GM21529 (cell line): ENCODE measurements around the gene ATP6V1G2.
"Not testable (repeated sequence)": the region's sequence is repeated elsewhere in the genome, so short reads cannot be mapped to it uniquely, and the experiment has no call there.

Experiments
- ATAC-seq: cut with Tn5 transposase; IDR thresholded peaks from one replicate; pipeline ENCODE4 v1.9.1; 2021; ENCODE audit not compliant: unreplicated experiment

ATP6V1G2 gene

DNA sequence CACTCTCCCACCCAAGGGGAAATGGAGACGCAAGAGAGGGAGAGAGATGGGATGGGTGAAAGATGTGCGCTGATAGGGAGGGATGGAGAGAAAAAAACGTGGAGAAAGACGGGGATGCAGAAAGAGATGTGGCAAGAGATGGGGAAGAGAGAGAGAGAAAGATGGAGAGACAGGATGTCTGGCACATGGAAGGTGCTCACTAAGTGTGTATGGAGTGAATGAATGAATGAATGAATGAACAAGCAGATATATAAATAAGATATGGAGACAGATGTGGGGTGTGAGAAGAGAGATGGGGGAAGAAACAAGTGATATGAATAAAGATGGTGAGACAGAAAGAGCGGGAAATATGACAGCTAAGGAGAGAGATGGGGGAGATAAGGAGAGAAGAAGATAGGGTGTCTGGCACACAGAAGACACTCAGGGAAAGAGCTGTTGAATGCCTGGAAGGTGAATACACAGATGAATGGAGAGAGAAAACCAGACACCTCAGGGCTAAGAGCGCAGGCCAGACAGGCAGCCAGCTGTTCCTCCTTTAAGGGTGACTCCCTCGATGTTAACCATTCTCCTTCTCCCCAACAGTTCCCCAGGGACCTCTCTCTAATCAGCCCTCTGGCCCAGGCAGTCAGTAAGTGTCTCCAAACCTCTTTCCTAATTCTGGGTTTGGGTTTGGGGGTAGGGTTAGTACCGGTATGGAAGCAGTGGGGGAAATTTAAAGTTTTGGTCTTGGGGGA, 29.7 kb upstream of the ATP6V1G2 start:
- ATAC-seq = no peak

DNA sequence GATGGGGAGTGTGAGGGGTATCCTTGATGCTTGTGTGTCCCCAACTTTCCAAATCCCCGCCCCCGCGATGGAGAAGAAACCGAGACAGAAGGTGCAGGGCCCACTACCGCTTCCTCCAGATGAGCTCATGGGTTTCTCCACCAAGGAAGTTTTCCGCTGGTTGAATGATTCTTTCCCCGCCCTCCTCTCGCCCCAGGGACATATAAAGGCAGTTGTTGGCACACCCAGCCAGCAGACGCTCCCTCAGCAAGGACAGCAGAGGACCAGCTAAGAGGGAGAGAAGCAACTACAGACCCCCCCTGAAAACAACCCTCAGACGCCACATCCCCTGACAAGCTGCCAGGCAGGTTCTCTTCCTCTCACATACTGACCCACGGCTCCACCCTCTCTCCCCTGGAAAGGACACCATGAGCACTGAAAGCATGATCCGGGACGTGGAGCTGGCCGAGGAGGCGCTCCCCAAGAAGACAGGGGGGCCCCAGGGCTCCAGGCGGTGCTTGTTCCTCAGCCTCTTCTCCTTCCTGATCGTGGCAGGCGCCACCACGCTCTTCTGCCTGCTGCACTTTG, 29.0 kb upstream of the ATP6V1G2 start, which contains the start of gene TNF:
TNF (plus strand) TSS at position 231 of the 567 bp plus-strand sequence; CDS start at position 408, 177 bp downstream.
- no peak for ATAC-seq

DNA sequence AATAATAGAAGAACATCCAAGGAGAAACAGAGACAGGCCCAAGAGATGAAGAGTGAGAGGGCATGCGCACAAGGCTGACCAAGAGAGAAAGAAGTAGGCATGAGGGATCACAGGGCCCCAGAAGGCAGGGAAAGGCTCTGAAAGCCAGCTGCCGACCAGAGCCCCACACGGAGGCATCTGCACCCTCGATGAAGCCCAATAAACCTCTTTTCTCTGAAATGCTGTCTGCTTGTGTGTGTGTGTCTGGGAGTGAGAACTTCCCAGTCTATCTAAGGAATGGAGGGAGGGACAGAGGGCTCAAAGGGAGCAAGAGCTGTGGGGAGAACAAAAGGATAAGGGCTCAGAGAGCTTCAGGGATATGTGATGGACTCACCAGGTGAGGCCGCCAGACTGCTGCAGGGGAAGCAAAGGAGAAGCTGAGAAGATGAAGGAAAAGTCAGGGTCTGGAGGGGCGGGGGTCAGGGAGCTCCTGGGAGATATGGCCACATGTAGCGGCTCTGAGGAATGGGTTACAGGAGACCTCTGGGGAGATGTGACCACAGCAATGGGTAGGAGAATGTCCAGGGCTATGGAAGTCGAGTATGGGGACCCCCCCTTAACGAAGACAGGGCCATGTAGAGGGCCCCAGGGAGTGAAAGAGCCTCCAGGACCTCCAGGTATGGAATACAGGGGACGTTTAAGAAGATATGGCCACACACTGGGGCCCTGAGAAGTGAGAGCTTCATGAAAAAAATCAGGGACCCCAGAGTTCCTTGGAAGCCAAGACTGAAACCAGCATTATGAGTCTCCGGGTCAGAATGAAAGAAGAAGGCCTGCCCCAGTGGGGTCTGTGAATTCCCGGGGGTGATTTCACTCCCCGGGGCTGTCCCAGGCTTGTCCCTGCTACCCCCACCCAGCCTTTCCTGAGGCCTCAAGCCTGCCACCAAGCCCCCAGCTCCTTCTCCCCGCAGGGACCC, 28.0 kb upstream of the ATP6V1G2 start:
- ATAC-seq = no peak

DNA sequence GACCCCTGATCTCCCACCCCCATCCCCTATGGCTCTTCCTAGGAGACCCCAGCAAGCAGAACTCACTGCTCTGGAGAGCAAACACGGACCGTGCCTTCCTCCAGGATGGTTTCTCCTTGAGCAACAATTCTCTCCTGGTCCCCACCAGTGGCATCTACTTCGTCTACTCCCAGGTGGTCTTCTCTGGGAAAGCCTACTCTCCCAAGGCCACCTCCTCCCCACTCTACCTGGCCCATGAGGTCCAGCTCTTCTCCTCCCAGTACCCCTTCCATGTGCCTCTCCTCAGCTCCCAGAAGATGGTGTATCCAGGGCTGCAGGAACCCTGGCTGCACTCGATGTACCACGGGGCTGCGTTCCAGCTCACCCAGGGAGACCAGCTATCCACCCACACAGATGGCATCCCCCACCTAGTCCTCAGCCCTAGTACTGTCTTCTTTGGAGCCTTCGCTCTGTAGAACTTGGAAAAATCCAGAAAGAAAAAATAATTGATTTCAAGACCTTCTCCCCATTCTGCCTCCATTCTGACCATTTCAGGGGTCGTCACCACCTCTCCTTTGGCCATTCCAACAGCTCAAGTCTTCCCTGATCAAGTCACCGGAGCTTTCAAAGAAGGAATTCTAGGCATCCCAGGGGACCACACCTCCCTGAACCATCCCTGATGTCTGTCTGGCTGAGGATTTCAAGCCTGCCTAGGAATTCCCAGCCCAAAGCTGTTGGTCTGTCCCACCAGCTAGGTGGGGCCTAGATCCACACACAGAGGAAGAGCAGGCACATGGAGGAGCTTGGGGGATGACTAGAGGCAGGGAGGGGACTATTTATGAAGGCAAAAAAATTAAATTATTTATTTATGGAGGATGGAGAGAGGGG, 27.1 kb upstream of the ATP6V1G2 start:
- ATAC-seq = no peak

DNA sequence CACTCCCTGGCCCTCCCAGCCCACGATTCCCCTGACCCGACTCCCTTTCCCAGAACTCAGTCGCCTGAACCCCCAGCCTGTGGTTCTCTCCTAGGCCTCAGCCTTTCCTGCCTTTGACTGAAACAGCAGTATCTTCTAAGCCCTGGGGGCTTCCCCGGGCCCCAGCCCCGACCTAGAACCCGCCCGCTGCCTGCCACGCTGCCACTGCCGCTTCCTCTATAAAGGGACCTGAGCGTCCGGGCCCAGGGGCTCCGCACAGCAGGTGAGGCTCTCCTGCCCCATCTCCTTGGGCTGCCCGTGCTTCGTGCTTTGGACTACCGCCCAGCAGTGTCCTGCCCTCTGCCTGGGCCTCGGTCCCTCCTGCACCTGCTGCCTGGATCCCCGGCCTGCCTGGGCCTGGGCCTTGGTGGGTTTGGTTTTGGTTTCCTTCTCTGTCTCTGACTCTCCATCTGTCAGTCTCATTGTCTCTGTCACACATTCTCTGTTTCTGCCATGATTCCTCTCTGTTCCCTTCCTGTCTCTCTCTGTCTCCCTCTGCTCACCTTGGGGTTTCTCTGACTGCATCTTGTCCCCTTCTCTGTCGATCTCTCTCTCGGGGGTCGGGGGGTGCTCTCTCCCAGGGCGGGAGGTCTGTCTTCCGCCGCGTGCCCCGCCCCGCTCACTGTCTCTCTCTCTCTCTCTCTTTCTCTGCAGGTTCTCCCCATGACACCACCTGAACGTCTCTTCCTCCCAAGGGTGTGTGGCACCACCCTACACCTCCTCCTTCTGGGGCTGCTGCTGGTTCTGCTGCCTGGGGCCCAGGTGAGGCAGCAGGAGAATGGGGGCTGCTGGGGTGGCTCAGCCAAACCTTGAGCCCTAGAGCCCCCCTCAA, 25.9 kb upstream of the ATP6V1G2 start, which contains the start of gene LTA:
LTA (plus strand) TSS at position 249 of the 871 bp plus-strand sequence; CDS start at position 703, 454 bp downstream.
- ATAC-seq = peak; percentile 35

DNA sequence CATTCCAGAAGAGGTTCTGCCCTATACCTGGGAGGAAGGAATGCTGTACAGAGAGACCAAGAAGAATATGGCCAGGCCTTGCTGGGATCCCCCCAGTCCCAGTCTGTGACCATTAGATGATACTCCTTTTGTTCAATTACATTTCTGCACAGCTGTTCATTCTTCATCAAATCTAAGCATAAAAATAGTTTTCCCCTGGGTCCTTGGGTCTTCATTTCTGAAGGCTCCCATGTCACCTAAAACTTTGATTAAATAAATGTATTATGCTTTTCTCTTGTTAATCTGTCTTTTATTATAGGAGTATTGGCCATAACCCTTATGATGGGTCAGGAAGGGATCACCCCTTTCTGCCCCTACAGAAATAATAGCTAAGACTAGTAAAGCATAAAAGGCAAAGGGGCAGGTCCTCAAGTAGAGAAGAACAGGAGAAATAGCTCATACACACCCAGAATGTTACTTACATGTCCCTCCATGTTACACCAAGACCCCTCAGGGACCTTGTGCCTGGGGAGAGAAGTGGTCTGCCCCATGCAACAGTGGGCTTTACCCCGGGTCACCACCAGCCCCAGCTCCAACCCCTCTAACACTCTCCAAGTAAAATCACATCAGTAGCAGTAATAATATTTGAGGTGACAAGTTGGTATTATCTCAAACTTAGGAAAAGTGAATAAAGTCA, 23.6 kb upstream of the ATP6V1G2 start:
- ATAC-seq = no peak

DNA sequence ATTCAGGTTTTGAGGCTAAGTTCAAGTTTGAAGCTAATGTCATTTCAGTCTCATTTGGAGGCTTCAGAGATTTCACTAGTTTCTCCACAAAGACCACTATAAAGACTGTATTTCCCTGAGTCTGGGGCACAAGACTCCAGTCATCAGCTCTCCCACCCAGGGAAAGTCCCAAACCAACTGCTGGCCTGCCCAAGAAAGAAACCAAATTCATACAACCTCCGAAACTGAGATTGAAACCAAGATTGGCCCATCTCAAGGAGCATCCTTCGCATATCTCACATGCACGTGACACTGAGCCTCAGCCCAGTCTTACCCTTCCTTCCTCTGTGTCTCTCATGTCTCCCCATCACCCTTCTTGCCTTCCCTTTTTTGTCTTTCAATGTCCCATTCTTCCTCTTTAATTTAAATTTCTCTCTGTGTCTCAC, 22.1 kb upstream of the ATP6V1G2 start:
- peak; percentile 58 for ATAC-seq

DNA sequence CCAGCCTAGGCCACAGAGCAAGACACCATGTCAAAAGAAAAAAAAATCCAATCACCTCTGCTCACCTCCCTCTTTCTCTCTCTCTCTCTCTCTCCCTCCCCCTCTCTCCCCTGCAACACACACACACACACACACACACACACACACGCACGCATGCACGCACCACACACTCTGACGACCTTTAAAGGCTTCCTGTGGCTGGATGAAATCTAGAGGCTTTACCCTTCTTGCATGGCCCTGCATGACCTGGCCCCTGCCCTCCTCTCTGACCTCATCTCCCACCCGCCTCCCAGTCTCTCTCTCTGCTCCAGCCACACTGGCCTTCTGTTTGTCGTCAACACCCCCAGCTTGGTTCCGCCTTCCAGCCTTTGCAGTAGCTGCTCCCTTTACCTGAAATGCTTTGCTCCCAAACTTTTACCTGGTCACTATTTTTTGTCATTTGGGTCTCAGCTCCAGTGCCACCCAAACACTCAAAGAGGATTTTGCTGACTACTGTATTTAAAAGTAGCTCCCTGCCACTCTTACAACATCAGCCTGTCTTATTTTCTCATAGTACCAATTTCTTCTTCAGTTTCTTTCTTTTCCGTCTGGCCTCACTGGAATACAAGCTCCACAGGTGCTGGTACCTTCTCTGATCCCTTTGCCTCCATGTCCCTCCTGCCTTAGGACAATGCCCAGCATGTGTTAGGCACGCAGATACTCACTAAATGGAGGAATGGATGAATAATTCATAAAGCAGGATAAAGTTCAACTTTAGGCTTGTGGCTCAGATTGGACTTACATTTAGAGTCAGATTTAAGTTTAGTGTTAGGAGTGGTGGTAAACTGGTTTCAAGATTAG, 21.3 kb upstream of the ATP6V1G2 start:
- ATAC-seq = no peak

DNA sequence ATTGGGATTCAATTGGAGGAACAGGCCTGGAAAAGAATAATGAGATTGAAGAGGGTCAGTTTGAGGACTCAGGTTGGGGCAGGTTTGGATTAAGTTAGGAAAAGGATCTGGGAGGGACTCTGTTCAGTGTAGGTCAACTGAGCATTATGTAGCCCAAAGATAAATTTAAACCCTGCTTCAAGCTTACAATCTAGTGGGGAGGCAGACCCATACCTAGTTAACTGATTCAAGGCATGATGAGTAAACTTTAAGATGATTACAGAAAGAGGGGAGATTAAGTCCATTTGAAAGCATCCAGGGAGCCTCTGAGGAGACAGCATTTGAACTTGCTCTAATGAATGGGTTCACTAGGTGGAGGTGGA, 14.3 kb upstream of the ATP6V1G2 start:
- ATAC-seq = no peak

DNA sequence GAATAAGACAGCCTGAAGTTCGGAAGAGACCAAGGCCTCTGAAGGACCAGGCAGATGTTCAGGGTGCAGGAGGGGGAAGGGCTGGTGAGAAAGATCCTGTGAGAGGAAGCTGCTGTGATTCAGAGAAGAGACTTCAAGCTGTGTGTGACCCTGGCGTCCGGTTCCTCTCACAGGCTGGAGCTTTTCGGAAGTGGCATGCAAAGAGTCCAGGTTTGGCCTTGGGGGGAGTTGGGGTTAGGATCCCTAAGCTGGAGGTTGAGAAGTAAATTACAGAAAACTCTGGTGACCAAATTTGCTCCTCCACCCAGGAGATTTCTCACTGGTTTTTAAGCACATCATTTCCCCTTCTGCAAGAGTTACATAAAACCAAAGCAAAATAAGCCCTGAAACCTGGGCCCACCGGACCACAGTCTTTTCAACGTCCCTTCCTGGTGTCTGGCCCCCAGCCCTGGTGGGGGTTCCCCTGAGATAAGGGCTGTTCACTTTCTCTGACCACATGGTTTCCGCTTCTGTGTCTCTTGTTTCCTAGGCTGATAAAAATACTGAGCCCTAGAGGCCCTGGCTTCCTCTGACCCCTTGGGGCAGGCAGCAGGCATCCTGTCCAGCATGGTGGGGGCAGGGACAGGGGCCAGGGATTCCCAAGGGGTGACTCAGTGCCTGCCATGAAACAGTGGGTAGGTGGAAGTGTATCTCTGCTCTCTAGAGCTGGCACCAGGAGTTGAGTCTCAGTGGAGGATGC, 13.7 kb upstream of the ATP6V1G2 start:
- peak; percentile 64 for ATAC-seq

DNA sequence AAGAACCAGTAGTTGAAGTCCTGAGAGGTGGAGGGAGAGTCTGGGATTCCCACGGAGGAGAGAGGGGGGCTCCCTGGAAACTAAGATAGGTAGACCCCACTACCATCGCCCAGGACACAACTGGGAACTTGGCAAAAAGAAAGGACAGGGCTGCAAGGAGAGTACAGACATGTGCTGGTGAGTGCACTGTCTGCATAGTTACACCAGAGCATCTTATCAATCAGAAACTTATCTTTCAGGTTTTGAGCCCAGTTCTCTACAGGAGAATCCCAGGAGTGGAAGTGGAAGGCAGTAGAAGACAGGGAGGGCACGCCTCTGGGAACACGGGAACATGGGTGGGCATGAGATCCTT, 13.2 kb upstream of the ATP6V1G2 start:
- ATAC-seq = peak; percentile 2

DNA sequence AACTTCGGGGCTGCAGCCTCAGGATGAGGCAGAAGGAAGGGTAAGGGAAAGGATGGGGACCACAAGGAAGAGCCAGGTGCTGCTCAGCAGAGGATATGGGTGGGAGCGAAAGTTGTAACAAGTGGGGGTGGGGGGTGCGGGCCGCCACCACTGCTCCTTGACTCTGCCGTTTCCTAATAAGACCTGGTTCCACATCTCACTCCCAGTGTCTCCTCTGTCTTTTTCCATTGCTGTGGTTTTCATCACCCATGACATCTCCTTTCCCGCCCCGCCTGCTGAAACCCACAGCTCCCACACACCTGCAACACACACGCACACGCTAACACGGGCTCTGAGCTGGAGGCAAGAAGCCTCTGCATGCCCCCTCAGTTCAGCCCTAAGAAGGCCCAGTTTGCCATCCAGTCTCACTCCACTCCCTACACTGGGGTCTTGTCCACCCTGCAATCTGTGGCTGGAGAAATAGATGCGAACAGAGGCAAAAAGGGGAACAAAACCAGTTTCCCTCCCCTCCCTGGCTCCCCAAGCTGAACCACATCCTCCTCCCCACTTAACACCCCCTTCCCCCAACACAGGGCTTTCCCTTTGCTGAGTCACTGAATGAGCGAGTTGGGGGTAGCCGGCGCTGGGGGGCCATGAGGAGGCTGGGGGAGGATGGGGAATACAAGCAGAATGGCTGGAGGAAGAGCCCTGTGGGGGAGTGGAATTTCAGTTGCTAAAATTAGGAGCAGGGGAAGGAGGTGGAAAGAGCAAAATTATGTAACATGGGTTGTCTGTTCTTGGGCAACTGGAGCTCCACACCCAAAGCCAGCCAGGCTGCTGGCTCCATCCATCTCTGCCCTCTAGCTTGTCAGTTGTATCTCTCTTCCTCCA, 12.5 kb upstream of the ATP6V1G2 start:
- no peak for ATAC-seq

DNA sequence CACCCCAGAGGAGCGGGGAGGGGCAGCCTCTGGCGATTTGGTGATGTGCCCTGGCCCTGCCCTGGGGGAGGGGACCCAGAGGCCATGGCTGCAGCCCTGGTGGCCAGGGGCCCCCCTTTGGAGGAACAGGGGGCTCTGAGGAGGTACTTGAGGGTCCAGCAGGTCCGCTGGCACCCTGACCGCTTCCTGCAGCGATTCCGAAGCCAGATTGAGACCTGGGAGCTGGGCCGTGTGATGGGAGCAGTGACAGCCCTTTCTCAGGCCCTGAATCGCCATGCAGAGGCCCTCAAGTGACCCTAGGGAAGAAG, 11.9 kb upstream of the ATP6V1G2 start:
- ATAC-seq = no peak

DNA sequence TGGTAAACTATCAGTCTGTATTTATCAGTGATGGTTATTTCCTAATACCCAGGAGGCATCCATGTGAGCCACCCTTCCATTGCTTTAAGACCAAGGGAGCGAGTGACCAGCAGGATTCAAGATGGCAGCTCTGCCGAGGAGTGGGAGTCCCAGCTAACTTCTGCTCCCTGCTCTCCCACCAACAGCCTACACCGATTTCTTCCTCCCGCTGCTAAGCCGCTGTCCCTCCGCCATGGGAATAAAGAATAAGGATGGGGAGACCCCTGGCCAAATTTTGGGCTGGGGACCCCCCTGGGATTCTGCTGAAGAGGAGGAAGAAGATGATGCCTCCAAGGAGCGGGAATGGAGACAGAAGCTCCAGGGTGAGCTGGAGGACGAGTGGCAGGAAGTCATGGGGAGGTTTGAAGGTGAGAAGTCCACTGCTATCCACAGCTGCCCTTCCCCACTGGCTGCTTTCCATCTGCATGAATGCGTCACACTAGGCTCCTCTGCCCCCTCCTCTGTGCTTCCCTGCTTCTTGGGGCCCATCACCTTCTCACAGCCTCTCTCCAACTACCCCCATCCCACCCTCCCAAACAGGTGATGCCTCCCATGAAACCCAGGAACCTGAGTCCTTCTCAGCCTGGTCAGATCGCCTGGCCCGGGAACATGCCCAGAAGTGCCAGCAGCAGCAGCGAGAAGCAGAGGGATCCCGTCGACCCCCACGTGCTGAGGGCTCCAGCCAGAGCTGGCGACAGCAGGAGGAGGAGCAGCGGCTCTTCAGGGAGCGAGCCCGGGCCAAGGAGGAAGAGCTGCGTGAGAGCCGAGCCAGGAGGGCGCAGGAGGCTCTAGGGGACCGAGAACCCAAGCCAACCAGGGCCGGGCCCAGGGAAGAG, 11.3 kb upstream of the ATP6V1G2 start:
- ATAC-seq = no peak

DNA sequence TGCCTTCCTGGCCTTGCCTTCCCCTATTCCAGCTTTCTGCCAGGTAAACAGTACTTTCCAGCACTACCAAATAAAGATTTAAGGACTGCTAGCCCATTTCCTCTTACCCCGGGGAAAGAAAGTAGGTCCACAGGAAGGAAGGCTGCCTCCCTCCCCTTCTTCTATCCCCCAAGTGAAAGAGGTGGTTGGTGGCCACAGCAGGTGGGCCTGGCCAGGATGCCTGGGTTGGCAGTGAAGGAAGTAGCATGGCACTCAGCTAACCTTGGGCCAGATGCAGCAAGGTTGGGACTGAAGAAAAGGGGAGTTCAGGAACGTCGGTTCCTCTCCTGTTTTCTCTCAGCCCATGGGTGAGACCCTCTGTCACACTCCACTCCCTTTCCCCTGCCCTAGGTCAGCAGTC, 9.9 kb upstream of the ATP6V1G2 start:
- ATAC-seq = no peak

DNA sequence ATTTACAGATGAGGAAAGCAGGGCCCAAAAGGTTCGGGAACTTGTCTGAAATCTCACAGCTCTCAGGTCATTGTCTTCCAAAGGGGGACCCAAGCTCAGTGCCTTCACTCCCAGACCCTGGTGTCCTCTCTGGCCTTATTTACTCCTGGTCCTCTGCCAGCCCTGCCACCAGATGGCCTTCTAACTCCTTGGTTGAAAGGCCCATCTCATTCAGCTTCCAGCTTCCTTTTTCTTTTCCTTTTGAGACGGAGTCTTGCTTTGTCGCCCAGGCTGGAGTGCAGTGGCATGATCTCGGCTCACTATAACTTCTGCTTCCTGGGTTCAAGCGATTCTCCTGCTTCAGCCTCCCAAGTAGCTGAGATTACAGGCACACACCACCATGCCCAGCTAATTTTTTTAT, 5.0 kb upstream of the ATP6V1G2 start:
- ATAC-seq = not testable (repeated sequence)
